SH-SY5Y (cell line): ENCODE data around the gene DDX54.

Experiments used
- GATA2 ChIP-seq: IDR thresholded peaks from 2 replicates; pipeline ENCODE4 v1.6.1; 2011; ENCODE audit warnings: mild to moderate bottlenecking, low read depth, low read length
- GATA3 ChIP-seq: IDR thresholded peaks from 2 replicates; pipeline ENCODE4 v1.6.1; 2011; ENCODE audit warnings: low read depth, mild to moderate bottlenecking, low read length, moderate library complexity

The DDX54 gene

DNA sequence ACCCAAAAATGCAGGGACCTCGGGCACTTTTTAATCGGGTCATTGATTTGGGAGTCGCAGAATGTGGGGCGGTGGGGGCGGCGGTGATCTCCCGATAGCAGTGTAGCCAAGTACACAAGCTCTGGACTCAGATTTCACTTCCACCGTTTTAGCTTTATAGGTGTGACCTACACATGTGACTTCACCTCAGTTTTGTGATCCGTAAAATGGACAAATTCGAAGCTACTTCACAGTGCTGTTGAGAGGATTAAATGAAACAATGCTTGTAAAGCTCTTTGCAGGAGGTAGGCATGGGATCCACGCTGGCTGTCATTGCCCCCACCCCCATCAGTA is 721 bp upstream of the DDX54 start:
- TF ChIP-seq GATA3 (no peak), GATA2 (no peak)

DNA sequence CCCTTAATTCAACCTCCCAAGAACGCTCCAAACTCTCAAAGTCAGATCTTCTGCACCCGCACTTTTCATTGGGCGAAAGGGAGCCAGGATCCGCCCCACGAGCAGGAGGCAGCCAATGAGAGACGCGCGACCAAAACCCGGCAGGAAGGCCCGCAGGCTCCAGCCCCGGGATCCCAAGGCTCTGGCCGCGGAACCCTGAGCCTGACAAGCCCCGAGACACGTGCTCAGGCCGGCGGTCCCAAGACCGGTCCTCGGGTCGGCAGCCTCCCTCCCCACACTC is 438 bp downstream of the DDX54 start:
- TF ChIP-seq GATA3 (no peak), GATA2 (no peak)

DNA sequence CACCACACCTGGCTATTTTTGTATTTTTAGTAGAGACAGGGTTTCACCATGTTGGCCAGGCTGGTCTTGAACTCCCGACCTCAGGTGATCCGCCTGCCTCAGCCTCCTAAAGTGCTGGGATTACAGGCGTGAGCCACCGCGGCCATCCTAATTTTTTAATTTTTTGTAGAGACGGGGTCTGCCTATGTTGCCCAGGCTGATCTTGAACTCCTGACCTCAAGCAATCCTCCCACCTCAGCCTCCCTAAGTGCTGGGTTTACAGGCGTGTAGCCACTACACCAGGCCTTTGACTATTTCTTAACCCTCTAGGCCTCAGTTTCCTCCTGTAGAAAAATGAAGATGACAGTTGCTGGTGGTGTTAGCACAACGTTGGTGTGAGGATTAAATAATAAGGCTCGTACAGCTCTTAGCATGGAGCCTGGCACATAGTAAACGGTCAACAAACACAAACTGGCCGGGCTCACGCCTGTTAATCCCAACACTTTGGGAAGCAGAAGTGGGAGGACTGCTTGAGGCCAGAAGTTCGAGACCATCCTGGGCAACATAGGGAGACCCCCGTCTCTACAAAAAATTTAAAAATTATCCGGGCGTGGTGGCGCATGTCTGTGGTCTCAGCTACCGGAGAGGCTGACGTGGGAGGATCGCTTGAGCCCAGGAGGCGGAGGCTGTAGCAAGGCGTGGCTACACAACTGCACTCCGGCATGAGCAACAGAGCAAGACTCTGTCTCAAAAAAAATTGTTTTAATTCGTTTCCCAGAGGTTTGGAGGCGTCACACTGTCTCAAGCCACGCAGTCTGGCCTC is 979 bp downstream of the DDX54 start:
- no peak for TF ChIP-seq GATA2
- no peak for TF ChIP-seq GATA3

DNA sequence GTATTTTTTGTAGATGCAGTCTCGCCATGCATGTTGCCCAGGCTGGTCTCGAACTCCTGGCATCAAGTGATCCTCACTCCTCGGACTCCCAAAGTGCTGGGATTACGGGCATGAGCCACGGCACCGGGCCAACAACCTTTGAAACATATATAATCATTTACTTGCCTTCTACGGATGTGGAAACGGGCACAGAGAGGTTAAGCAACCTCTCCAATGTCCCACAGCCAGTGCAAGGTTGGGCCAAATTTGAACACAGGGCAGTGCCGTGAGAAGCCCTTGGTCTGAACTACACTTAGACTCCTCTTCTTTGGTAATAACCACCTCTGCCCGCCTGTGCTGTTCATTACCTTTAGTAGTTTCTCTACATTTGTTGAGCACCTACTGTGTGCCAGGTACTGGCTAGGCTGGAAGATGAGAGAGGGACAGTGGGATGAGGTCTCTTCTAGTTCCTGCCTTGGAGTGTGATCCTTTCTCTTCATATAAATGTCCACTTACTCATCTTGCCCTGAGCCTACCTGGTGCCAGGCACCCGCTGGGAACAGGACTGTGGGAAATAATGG is 2.2 kb downstream of the DDX54 start:
- no peak for TF ChIP-seq GATA2

DNA sequence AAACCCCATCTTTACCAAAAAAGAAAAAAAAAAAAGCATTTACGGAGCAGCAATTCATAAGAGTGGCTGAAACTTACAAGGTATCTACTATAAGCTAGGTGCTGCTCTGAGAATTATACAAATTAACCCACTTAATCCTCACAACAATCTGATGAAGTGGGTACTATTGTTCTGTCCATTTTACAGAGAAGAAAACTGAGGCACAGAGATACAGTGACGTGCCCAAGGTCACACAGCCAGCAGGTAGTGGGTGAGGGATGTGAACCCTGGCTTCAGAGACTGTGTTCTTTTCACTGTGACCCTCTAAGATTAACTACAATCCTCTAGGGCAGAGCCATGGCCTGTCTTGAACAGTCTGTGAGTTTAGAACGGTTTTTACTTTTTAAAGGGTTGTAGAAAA is 3.3 kb downstream of the DDX54 start:
- TF ChIP-seq GATA2 (no peak), GATA3 (no peak)

DNA sequence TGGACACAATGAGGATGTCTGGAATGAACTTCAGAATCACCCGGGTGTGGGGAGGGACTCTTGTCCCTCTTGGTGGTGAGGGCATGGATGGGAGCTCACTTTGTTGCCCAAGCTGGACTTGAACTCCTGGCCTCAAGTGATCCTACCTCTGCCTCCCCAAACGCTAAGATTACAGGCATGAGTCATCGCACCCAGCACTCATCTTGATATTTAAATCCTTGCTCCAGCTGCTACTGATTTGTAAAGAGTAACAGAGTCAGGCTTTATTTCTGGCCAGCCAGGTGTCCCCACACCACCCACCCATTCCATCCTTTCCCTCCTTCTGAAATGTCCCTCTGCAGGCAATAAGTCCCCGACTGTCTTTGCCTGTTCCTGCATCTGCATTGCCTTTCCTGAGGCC is 4.9 kb downstream of the DDX54 start:
- TF ChIP-seq GATA2 (no peak), GATA3 (no peak)

DNA sequence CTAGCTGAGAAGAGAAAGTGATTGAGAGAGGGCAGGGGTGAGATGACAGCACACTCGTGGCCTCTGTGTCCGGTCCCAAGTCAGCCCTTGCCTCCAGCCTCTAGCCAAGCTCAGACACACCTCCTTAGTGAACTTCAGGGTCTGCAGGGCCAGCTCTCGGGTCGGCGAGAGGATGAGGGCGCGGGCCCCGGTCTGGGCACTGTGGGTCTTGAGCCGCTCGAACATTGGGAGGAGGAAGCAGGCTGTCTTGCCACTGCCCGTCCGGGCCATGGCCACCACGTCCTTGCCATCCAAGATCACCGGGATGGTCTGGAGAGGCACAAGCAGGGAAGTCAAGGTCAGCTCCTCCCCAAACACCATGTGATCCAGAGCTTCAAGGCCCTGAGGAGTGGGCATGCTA is 6.3 kb downstream of the DDX54 start:
- TF ChIP-seq GATA2: no peak
- TF ChIP-seq GATA3: no peak

DNA sequence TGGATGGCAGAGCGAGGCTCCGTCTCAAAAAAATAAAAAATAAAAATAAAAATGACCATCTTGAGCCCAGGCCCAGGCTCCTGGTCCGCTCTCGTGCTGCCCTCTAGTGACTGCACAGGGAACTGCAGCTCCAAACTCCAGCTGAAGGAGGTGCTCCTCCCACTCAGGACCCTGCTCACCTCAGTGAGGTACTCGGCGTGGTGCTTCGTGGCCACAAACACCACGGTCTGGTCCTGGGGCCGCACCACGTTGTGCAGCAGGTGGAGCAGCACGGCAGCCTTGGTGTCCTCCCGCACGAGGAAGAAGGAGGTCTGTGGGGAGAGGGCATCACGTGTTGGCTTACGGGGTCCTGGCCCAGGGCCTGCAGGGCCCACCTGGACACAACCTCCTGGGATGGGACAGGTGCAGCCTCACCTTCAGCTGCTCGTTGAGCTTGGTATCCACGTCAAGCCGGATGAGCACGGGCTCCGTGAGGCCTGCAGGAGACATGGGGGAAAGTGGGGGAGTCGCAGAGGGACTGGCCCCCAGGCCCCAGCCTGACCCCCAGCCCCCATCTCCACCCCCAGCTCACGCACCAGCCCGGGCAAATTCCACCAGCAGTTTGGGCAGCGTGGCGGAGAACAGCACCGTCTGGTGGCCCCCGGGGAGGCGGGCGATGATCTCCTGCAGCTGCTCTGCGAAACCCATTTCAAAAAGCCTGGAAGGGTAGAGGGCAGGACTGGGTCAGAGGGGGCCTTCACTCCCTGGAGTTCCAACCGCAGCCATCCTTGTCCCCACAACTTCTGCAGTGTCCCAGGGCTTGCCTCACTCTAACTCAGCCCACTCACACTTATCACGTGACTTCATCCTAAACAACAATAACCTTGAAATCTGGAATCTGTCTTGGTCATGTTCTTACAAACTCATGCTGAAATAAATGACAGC is 10.6 kb downstream of the DDX54 start:
- TF ChIP-seq GATA3: no peak
- TF ChIP-seq GATA2: no peak

DNA sequence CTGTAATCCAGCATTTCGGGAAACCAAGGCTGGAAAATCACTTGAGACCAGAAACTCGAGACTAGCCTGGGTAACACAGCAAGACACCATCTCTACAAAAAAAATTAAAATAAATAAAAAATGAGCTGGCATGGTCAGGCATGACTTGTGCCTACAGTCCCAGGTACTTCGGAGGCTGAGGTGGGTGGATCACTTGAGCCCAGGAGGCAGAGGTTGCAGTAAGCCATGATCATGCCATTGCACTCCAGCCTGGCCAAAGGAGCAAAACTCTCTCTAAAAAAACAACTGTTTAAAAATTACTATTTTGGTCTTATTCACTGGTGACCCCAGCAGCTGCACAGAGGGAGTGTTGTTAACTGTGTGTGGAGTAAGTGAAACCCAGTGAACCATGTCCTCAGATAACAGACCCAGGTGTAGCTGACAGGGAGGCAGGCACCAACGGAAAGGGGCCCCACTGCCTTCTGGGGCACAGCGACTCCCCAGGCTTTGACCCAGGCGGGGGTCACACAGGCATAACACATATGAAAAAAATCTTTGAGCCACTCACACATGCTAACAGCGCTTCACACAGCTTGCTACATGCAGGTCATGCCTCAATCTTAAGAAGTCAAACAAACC is 12.1 kb downstream of the DDX54 start:
- TF ChIP-seq GATA2: no peak
- TF ChIP-seq GATA3: no peak

DNA sequence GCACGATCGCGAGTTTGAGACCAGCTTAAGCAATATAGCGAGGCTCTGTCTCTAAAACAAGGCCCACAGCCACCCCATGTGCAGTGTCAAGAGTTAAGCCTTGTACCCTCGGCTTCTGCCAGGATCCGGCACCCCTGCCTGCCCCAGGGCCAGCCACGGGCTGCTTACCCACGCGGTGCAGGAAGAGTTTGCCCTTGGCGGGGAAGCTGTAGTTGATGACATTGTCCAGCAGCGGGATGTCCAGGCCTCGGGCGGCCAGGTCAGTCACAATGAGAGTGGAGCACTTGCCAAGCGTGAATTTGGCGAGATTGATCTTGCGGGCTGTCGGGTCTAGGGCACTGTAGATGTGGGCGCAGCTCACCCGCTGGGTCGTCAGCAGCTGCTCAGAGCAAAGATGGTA is 13.1 kb downstream of the DDX54 start:
- TF ChIP-seq GATA2 (no peak), GATA3 (no peak)

DNA sequence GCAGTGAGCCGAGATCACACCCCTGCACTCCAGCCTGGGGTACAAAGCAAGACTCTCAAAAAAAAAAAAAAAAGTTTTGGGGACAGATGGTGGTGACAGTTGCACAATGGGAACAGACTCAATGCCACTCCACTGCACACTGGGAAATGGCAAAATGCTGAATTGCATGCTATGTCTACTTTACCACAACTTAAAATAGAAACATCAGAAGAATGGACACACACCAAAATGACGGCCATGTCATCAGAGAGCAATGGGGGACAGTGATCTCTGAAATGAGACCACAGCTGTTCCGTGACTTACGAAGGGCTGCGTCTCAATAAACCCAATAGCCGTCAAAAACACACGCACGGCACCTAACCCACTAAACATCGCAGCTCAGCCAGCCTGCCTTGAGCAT is 13.7 kb downstream of the DDX54 start:
- TF ChIP-seq GATA2 (no peak), GATA3 (no peak)

DNA sequence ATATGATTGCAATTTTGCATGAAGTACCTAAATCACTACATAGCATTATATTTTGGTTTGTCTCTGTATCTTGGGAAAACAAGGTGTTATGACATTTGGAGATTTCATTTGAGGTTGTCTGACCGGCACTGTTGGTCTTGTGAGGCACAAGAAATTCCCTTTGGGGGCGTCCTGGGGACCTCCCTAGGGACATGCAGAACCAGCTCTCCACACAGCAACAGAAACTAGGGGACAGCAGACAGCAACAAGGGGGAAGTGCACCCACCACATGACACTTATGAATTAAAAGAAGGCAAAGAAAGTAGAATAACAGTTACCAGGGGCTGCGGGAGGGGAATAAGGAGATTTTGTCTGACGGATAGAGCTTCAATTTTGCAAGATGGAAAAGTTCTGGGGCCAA is 14.4 kb downstream of the DDX54 start:
- TF ChIP-seq GATA3 (no peak), GATA2 (no peak)

DNA sequence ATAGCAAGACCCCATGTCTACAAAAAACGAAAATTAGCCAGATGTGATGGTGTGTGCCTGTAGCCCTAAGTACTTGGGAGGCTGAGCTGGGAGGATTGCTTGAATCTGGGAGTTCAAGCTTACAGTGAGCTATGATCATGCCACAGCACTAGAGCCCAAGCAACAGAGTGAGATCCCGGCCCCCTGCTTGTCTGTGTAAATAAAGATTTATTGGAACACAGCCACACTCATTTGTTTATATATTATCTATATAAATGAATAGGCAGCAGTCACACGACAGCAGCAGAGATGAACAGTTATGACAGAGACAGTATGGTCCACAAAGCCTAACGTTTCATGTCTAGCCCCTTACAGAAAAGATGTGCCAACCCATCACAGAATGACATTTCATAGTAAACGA is 14.8 kb downstream of the DDX54 start:
- TF ChIP-seq GATA3 (no peak), GATA2 (no peak)

DNA sequence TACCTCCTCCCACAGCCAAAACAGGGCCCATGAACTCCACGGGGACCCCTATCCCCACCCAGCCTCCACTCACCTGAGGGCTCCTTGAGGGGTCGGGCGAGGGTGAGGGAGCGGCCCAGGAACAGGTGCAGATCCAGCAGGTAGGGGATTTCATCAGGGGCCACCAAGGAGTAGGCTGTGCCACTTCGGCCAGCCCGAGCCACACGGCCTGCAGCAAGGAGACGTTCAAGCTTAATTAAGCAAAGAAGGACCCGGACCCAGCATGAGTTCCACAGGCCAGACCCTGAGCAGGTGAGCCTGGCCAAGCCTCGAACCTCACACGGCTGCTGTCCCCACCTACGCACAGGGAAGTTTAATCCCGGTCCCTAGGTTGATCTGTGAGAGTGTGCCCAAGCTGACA is 15.6 kb downstream of the DDX54 start:
- no peak for TF ChIP-seq GATA2
- TF ChIP-seq GATA3: no peak
